Measurements from ENCODE around the gene C5orf46. TPM values are rescaled to one million over a fixed set of nuclear protein-coding genes. Genes with fewer than 3 reads are reported as not detected.
"Not testable (repeated sequence)": the region's sequence is repeated elsewhere in the genome, so short reads cannot be mapped to it uniquely, and the experiment has no call there.

C5orf46 gene
- total RNA-seq = 1 to 10 TPM in 1 of 6 donors, under 1 TPM in 1, not detected in 4; 0.47 to 2.3 TPM
- polyA plus RNA-seq = 1 to 10 TPM in 1 of 2 donors, not detected in 1; 1.8 TPM

- no peak for FAIRE-seq
- H3K4me3 ChIP-seq = no peak within 1 kb of the TSS
- H3K4me1 ChIP-seq = peaks cover 0 to 15% (median 7%) of the 10 kb centered on the region in 3 donors
- peak; percentile 53 to 72 (median 64) for ATAC-seq
- no peak for DNase-seq
- H3K36me3 ChIP-seq = no peaks in the 10 kb centered on the region
- no peaks in the 10 kb centered on the region for H3K9me3 ChIP-seq
- peak within 1 kb of the TSS in 1 of 4 donors; percentile 32 for H3K27ac ChIP-seq
- H3K27me3 ChIP-seq = no peaks in the 10 kb centered on the region
- intact Hi-C loops (cut with DNase I) = no loop called here
- TF ChIP-seq, protein P1, sequence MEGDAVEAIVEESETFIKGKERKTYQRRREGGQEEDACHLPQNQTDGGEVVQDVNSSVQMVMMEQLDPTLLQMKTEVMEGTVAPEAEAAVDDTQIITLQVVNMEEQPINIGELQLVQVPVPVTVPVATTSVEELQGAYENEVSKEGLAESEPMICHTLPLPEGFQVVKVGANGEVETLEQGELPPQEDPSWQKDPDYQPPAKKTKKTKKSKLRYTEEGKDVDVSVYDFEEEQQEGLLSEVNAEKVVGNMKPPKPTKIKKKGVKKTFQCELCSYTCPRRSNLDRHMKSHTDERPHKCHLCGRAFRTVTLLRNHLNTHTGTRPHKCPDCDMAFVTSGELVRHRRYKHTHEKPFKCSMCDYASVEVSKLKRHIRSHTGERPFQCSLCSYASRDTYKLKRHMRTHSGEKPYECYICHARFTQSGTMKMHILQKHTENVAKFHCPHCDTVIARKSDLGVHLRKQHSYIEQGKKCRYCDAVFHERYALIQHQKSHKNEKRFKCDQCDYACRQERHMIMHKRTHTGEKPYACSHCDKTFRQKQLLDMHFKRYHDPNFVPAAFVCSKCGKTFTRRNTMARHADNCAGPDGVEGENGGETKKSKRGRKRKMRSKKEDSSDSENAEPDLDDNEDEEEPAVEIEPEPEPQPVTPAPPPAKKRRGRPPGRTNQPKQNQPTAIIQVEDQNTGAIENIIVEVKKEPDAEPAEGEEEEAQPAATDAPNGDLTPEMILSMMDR (IDR thresholded peaks at IDR 0.05) = no peak
- WGBS, 2 donors = 57 to 58% methylated on average over 8 of the region's 8 CpGs
Observed at GRCh38 chr5:147906326-147907095, at the start of gene C5orf46. Gene C5orf46 (minus strand): TSS chr5:147906538. CDS start chr5:147906501, 37 bp downstream.

- Histone ChIP-seq H3K27ac (no peak overlapping the region), H3K9me3 (no peaks in the 10 kb centered on the region), H3K4me1 (no peaks in the 10 kb centered on the region), H3K4me3 (no peak overlapping the region), H3K27me3 (no peaks in the 10 kb centered on the region), H3K36me3 (no peaks in the 10 kb centered on the region)
- ATAC-seq (no peak), FAIRE-seq (no peak), DNase-seq (no peak)
- TF ChIP-seq, protein P1 (IDR thresholded peaks at IDR 0.05) = no peak
- intact Hi-C loops (cut with DNase I) = loop anchor here in 2 of 3 donors (10.0 kb wide), 2 partner anchors 150 to 160 kb away; no protein-coding TSS in a partner anchor
- WGBS, 2 donors = 50 to 53% methylated on average over 6 of the region's 6 CpGs
Observed at GRCh38 chr5:147954971-147955370, 48.6 kb upstream of the C5orf46 start.

DNA sequence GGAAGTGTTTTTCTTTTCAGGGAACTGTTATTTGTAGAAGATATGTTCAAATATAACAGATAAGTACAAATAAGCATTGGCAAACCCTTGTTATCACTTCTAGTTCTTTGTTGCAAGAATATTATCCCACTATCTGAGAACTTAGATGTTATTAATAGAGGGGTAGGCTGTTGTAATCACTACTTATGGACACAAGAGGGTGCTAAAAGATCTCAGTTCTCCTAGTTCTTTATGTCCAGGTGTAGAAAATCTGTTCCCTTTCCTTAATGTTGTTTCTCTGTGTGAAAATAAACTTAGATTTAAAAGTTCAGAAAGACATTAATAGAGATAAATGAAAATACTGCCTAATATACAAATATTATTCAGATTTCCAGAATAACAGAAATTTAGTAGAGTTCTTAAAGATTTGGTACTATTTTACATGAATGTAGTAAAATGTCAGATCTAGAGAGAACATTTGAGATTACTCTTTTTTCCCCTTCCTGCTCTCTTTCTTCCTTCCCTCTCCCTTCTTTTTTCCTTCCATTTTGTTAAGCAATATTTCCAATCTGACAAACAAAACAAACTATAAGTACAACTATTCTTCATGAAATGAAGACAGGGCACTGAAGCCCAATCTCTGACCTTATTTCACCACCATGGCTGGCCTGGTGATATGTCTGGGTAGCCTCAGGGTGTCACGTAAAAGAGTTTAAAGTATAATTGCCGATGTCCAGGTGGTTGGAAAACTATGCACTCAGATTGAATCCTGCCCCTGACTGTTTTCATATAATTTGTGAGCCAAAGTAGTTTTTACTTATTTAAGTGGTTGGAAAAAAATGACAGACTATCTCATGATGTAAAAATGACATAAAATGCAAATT is 43.6 kb upstream of the C5orf46 start:
- 29 to 36% methylated on average over 2 of the region's 2 CpGs for WGBS, 2 donors
- TF ChIP-seq, protein P1 (IDR thresholded peaks at IDR 0.05) = peak; percentile 36 to 61 (median 58)
- Histone ChIP-seq H3K27me3 (no peaks in the 10 kb centered on the region), H3K9me3 (no peaks in the 10 kb centered on the region), H3K4me1 (no peaks in the 10 kb centered on the region), H3K27ac (no peak overlapping the region), H3K36me3 (no peaks in the 10 kb centered on the region), H3K4me3 (no peak overlapping the region)
- peak; percentile 68 to 88 (median 86) for ATAC-seq
- peak; percentile 97 for FAIRE-seq
- no peak for DNase-seq
- intact Hi-C loops (cut with DNase I) = loop anchor here in 2 of 3 donors (10.0 kb wide), 2 partner anchors 155 to 165 kb away; no protein-coding TSS in a partner anchor

GRCh38 chr5:147946658-147947274 is 40.4 kb upstream of the C5orf46 start:
- H3K27me3 ChIP-seq; ATAC-seq; H3K27ac ChIP-seq; H3K4me3 ChIP-seq; H3K9me3 ChIP-seq; intact Hi-C loops (cut with DNase I); FAIRE-seq; H3K36me3 ChIP-seq; DNase-seq; H3K4me1 ChIP-seq: not testable (repeated sequence)
- WGBS, 2 donors = 82 to 90% methylated on average over 25 of the region's 25 CpGs

Measured in pancreas (tissue), 10 donors.